ENCODE measurements around the gene SCNN1A. TPM values are rescaled to one million over a fixed set of nuclear protein-coding genes. Genes with fewer than 3 reads are reported as not detected.
A peak's percentile ranks its signal among the peaks of the same experiment; 100 is the strongest.

The SCNN1A gene
- polyA plus RNA-seq, 5 donors: 2.2 to 4.9 (median 2.8) TPM

- no peak for DNase-seq
Observed at GRCh38 chr12:6384499-6385436, 9.4 kb upstream of the SCNN1A start.

GRCh38 chr12:6383572-6384498 is 8.5 kb upstream of the SCNN1A start, which contains the start of gene LTBR:
Gene LTBR (plus strand): TSS chr12:6384162. CDS start chr12:6384359, 197 bp downstream.
- peak; percentile 92 to 93 for DNase-seq

GRCh38 chr12:6382982-6383381 is 7.6 kb upstream of the SCNN1A start:
- DNase-seq: no peak

- no peak for DNase-seq
Observed at GRCh38 chr12:6382371-6382770, 7.0 kb upstream of the SCNN1A start.

GRCh38 chr12:6380141-6381121 is 5.1 kb upstream of the SCNN1A start:
- DNase-seq: no peak

- no peak for DNase-seq
Observed at GRCh38 chr12:6378709-6379472, 3.5 kb upstream of the SCNN1A start.

- DNase-seq: no peak
Observed at GRCh38 chr12:6377667-6377994, 2.3 kb upstream of the SCNN1A start.

- no peak for DNase-seq
Observed at GRCh38 chr12:6376870-6377666, 1.7 kb upstream of the SCNN1A start.

- no peak for DNase-seq
Observed at GRCh38 chr12:6376079-6376869, 911 bp upstream of the SCNN1A start.

GRCh38 chr12:6374786-6375160 is 590 bp downstream of the SCNN1A start:
- DNase-seq: no peak

- no peak for DNase-seq
Observed at GRCh38 chr12:6374028-6374785, 1.2 kb downstream of the SCNN1A start.

- no peak for DNase-seq
Observed at GRCh38 chr12:6373022-6373787, 2.2 kb downstream of the SCNN1A start.

- no peak for DNase-seq
Observed at GRCh38 chr12:6372403-6373003, 2.9 kb downstream of the SCNN1A start.

GRCh38 chr12:6370994-6371754 is 4.2 kb downstream of the SCNN1A start:
- DNase-seq: no peak

- DNase-seq: no peak
Observed at GRCh38 chr12:6370576-6370935, 4.8 kb downstream of the SCNN1A start.

Measured in right lung (tissue), 5 donors.